ENCODE measurements around the gene C1orf116.

C1orf116 gene

DNA sequence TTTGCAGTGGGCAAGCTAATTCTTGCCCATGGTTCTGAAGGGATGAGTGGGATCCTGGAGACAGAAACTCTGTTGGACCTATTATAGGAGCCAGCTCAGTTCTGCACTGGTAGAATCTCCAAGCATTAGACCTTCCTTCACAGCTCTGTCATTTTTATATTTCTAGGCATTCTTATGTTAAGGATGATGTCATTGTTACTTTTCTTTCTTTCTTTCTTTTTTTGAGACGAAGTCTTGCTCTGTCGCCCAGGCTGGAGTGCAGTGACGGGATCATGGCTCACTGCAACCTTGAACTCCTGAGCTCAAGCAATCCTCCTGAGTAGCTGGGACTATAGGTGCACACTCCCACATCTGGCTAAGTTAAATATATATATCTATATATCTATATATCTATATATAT, 28.0 kb upstream of the C1orf116 start:
- no peak for DNase-seq (ENCODE audit: low read depth)
- TF ChIP-seq, protein P1, sequence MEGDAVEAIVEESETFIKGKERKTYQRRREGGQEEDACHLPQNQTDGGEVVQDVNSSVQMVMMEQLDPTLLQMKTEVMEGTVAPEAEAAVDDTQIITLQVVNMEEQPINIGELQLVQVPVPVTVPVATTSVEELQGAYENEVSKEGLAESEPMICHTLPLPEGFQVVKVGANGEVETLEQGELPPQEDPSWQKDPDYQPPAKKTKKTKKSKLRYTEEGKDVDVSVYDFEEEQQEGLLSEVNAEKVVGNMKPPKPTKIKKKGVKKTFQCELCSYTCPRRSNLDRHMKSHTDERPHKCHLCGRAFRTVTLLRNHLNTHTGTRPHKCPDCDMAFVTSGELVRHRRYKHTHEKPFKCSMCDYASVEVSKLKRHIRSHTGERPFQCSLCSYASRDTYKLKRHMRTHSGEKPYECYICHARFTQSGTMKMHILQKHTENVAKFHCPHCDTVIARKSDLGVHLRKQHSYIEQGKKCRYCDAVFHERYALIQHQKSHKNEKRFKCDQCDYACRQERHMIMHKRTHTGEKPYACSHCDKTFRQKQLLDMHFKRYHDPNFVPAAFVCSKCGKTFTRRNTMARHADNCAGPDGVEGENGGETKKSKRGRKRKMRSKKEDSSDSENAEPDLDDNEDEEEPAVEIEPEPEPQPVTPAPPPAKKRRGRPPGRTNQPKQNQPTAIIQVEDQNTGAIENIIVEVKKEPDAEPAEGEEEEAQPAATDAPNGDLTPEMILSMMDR (conservative IDR thresholded peaks at IDR 0.05; ENCODE audit: low read depth, low read length), result no peak
- no peak overlapping the region for H3K4me3 ChIP-seq (ENCODE audit: low read length)

- DNase-seq (ENCODE audit: low read depth), result no peak
- TF ChIP-seq, protein P1 (conservative IDR thresholded peaks at IDR 0.05; ENCODE audit: low read depth, low read length), result no peak
- H3K4me3 ChIP-seq (ENCODE audit: low read length), result no peak overlapping the region
Observed at GRCh38 chr1:207059881-207060280, 27.3 kb upstream of the C1orf116 start.

DNA sequence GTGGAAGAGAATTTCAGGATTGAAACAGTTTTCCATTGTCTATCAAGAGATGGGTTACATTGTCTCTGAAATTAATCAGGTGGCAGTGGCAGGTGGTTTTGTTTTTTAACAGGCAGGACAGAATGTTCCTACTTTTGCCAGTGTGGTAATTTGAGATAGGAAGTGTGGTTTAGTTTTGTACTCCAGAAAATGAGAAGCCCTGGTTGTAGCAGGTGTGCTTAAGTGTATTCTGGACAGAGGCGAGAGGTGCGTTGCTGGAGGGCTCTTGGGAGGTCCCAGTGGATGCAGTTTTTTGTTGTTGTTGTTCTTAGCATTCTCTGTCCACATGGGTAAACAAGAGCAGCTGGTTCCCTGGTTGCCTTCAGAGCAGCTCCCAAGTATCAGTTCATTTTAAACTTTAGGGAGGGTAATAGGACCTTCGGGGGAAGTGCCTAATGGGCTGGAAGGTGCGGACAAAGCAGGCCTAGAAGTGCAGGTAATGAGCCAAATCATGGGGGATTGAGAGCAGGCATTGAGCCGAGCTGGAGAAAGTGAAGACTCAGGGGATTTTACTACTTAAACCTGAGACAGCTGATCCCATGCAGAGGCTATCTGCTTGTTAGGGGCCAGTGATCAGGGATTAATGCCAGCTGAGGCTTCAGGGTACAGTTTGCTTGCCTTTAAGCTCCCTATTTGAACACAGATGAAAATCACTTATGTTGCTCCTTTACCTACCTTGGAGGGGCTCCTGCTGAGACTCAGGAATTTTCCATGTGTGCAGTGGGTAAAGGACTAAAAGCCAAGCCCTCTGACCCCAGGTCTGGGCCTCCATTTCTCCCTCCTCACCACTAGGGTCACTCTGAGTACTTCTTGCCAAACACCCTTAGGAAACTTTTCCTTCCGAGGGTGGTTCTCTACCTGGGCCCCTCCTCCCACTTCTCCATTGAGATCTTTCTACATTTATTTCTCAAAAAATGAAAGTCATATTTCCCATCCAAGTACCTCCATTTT, 26.6 kb upstream of the C1orf116 start:
- H3K4me3 ChIP-seq (ENCODE audit: low read length), result no peak overlapping the region
- TF ChIP-seq, protein P1 (conservative IDR thresholded peaks at IDR 0.05; ENCODE audit: low read depth, low read length), result no peak
- no peak for DNase-seq (ENCODE audit: low read depth)

- no peak overlapping the region for H3K4me3 ChIP-seq (ENCODE audit: low read length)
- no peak for DNase-seq (ENCODE audit: low read depth)
- TF ChIP-seq, protein P1 (conservative IDR thresholded peaks at IDR 0.05; ENCODE audit: low read depth, low read length), result no peak
Observed at GRCh38 chr1:207058252-207058651, 25.7 kb upstream of the C1orf116 start.

DNA sequence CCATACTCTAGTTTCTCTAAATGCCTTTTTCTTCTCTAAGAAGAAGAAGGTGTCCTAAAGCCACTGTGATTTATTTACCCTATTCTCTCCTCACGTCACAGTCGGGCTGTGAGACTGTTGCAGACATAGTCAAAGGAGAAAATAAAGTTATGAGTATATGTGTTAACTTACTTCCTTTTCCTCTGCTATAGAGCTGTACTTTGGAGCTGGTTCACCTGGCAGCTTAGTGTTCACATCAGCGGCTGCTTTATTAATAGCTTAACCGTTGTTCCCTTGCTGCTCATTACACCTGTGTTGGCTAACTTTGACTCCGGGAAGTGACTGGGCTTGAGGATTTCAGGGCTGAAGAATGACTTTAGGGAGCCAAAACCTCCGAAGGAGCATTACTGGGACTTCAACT, 24.1 kb upstream of the C1orf116 start:
- H3K4me3 ChIP-seq (ENCODE audit: low read length), result no peak overlapping the region
- TF ChIP-seq, protein P1 (conservative IDR thresholded peaks at IDR 0.05; ENCODE audit: low read depth, low read length), result no peak
- DNase-seq (ENCODE audit: low read depth), result no peak

- no peak for DNase-seq (ENCODE audit: low read depth)
- TF ChIP-seq, protein P1 (conservative IDR thresholded peaks at IDR 0.05; ENCODE audit: low read depth, low read length), result no peak
Observed at GRCh38 chr1:207055386-207056001, 22.9 kb upstream of the C1orf116 start.

More at GRCh38 chr1:207055386-207056001, 22.9 kb upstream of the C1orf116 start:
- no peak overlapping the region for H3K4me3 ChIP-seq (ENCODE audit: low read length)

All from retinal pigment epithelial cell (primary cell).